Ovary (tissue), 9 donors: ENCODE results near the gene CSH1. TPM values are rescaled to one million over a fixed set of nuclear protein-coding genes. Genes with fewer than 3 reads are reported as not detected.

Experiments used
- DNase-seq, 5 donors: peaks; one replicate each; pipeline ENCODE4 v3.0.0-alpha.2; 2019 to 2020
- H3K27ac ChIP-seq, 2 donors: fragments of 200-600 bp; one replicate each; pipeline versions ENCODE4 v1.5.1 to v1.8.0; 2019 to 2022
- H3K27me3 ChIP-seq: fragments of 200-600 bp; one replicate; pipeline ENCODE4 v1.8.0; 2022
- H3K36me3 ChIP-seq: fragments of 200-600 bp; sonication (generic); one replicate; pipeline ENCODE4 v1.5.1; 2019
- H3K4me1 ChIP-seq: one replicate; pipeline ENCODE4 v1.8.1; 2013; ENCODE audit warnings: mild to moderate bottlenecking, moderate library complexity; ENCODE audit not compliant: insufficient read depth
- H3K4me3 ChIP-seq: fragments of 200-600 bp; sonication (generic); one replicate; pipeline ENCODE4 v1.5.1; 2017
- H3K9me3 ChIP-seq, 2 donors: fragments of 200-600 bp in 1 of 2; sonication (generic) in 1 of 2; one replicate each; pipeline versions ENCODE4 v1.5.1 to v1.8.1; 2013 to 2019; ENCODE audit warnings: mild to moderate bottlenecking in 1 of 2, moderate library complexity in 1 of 2
- EP300 ChIP-seq: sonication (generic); formaldehyde crosslinking; IDR thresholded peaks from one replicate; pipeline ENCODE4 v1.6.1; 2017; ENCODE audit warnings: antibody characterized with exemption
- POLR2A ChIP-seq: fragments of 450-650 bp; IDR thresholded peaks from one replicate; pipeline ENCODE4 v1.6.1; 2017; ENCODE audit warnings: antibody characterized with exemption, mild to moderate bottlenecking, moderate library complexity
- WGBS, 3 donors: extraction: QIAGEN DNeasy Blood & Tissue Kit in 1 of 3; methylation state at CpG; one replicate each; pipeline versions ENCODE4 v1.1.5 to v1.1.7; 2013 to 2017; 5-methylcytosine and 5-hydroxymethylcytosine counted together
- intact Hi-C, 4 donors: fragments of 100-400 bp; cut with DNase I; formaldehyde crosslinking; loops; one replicate each; pipeline versions ENCODE4 v1.11.0 to v1.15.1; 2022 to 2023
- polyA plus RNA-seq, 2 donors: library from polyadenylated mRNA; stranded (reverse); fragments of 200-250 nt in 1 of 2; fragments of 350-450 nt in 1 of 2; fragmentation: Illumina TruSeq in 1 of 2; extraction: RNeasy Lipid Tissue Mini Kit (QIAGEN cat#74804) in 1 of 2; gene quantifications; one replicate each; pipeline ENCODE4 v1.2.3, GENCODE V29; 2013 to 2014
- total RNA-seq, 7 donors: library from RNA; depleted of rRNA in 2 of 7; stranded (reverse); fragments of >200 nt in 2 of 7; fragmentation: NEBNext Ultra II Directional in 3 of 7; extraction: Animal tissue kit (Norgen Biotek cat#: 25700) in 3 of 7; gene quantifications; one replicate each; pipeline versions ENCODE4 v1.1.0 to v1.2.4, GENCODE V29; 2016 to 2023
- TF ChIP-seq, protein P1 (sequence below), 3 donors: fragments of 450-650 bp in 2 of 3; fragments of 200-600 bp in 1 of 3; IDR thresholded peaks; one replicate each; pipeline versions ENCODE4 v1.5.1 to v1.8.0; 2016 to 2022; ENCODE audit warnings: antibody characterized with exemption in 3 of 3, mild to moderate bottlenecking in 1 of 3
- donor health status: DM: no; HTN: no; CAD: no; lungs with moderate emphysema.
- donor health status: DM: no; HTN: no; CAD: no.
- donor health status: Bipolar disorder and iron deficiency.
- donor health status: DM: yes; HTN: yes; CAD: no.
- donor health status: DM: no; HTN: no; CAD: no.
- donor health status: DM: yes; HTN: yes; CAD: no.

CSH1 gene
- total and polyA plus RNA-seq, 9 donors, result not detected

DNA sequence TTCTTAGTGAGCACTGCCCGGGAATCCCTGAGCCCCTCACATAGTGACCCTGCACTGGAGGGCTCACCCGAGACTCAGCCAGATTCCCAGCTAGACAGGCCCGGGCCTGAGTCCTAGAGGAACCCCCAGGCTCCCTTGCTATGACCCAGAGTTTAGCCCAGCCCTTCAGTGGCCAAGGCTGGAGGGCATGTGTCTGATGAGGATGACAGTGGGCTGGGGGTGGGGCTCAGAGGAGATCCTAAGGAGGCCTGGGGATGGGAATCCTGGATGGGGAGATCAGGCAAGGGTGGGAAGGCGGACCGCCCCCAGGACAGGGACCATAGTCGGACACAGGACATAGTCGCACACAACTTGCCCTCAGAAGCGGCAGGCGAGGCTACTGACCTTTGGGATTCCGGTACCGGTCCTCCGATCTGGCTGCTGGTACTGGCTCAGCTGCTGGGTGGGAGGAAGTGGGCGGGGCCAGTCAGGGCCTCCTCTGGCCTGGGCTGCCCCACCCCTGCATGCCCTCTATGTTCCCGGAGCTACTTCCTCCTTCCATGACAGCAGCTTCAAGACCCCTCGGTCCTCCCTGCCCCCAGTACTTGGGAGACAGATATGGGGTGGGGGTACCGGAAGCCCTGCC, 34.7 kb upstream of the CSH1 start:
- H3K4me3 ChIP-seq, result no peak overlapping the region
- WGBS, 3 donors, result 71 to 79% (median 72%) methylated on average over 15 to 16 of the region's 16 CpGs
- DNase-seq, result peak in 2 of 5 donors; percentile 42 to 58

DNA sequence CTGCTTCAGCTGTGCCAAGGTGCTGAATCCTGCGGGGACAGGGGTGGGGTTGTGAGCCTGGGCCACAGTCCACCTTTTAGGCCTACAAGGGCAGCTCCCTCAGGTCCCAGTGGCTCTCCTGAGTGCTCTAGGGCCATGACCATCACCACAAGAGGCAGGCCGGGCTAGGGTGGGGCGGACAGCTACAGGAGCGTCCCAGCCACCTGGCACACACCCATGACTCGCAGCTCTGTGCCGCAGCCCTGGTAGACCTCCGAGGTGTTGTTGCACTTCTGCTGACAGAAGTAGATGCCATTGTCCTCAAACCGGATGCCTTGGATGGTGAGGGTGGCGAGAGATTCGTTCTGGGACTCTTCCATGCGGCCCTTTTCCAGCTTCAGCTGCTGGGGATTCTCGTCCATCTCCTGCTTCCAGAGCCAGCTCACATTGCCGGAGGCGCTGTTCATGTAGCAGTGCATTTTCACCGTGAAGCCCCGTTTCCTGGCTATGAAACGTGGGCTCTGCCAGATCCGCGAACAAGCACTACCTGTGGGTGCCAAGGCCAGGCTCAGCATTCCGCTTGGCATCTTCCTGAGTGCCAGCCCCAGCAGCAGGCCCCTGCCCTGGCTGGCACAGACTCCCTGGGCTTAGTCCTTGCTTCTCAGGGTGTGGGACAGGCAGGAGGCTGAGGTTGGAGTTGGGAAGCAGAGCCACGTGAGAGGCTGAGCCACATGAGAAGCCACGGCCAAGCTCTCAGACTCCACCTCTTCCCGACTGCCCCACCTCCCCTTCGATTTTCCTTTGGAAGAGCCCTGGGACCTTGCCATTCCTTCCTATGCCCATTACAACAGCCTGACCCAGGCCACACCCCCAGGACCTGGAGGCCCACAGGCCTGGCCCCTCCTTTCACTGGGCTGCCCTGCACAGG, 33.7 kb upstream of the CSH1 start:
- Histone ChIP-seq H3K27ac (no peak overlapping the region), H3K9me3 (no peaks in the 10 kb centered on the region), H3K36me3 (no peaks in the 10 kb centered on the region), H3K27me3 (no peaks in the 10 kb centered on the region), H3K4me3 (no peak overlapping the region), H3K4me1 (no peaks in the 10 kb centered on the region)
- TF ChIP-seq EP300 (no peak), POLR2A (no peak)
- TF ChIP-seq, protein P1, sequence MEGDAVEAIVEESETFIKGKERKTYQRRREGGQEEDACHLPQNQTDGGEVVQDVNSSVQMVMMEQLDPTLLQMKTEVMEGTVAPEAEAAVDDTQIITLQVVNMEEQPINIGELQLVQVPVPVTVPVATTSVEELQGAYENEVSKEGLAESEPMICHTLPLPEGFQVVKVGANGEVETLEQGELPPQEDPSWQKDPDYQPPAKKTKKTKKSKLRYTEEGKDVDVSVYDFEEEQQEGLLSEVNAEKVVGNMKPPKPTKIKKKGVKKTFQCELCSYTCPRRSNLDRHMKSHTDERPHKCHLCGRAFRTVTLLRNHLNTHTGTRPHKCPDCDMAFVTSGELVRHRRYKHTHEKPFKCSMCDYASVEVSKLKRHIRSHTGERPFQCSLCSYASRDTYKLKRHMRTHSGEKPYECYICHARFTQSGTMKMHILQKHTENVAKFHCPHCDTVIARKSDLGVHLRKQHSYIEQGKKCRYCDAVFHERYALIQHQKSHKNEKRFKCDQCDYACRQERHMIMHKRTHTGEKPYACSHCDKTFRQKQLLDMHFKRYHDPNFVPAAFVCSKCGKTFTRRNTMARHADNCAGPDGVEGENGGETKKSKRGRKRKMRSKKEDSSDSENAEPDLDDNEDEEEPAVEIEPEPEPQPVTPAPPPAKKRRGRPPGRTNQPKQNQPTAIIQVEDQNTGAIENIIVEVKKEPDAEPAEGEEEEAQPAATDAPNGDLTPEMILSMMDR (IDR thresholded peaks at IDR 0.05), result no peak
- no peak for DNase-seq
- intact Hi-C loops, result loop anchor here in 2 of 4 donors (10.0 kb wide), 2 partner anchors 95 to 355 kb away; partner anchors contain the start of gene ICAM2 (in 1 of the 2)
- WGBS, 3 donors, result 89 to 90% (median 89%) methylated on average over 24 of the region's 24 CpGs

More for the DNA sequence above, 34.7 kb upstream of the CSH1 start:
- TF ChIP-seq EP300 (no peak), POLR2A (no peak)
- TF ChIP-seq, protein P1 (IDR thresholded peaks at IDR 0.05), result no peak
- Histone ChIP-seq H3K36me3 (no peaks in the 10 kb centered on the region), H3K4me1 (no peaks in the 10 kb centered on the region), H3K9me3 (no peaks in the 10 kb centered on the region), H3K27ac (no peak overlapping the region), H3K27me3 (no peaks in the 10 kb centered on the region)
- intact Hi-C loops, result loop anchor here in 1 of 4 donors (10.0 kb wide), 1 partner anchor 354 kb away; no protein-coding TSS in a partner anchor

DNA sequence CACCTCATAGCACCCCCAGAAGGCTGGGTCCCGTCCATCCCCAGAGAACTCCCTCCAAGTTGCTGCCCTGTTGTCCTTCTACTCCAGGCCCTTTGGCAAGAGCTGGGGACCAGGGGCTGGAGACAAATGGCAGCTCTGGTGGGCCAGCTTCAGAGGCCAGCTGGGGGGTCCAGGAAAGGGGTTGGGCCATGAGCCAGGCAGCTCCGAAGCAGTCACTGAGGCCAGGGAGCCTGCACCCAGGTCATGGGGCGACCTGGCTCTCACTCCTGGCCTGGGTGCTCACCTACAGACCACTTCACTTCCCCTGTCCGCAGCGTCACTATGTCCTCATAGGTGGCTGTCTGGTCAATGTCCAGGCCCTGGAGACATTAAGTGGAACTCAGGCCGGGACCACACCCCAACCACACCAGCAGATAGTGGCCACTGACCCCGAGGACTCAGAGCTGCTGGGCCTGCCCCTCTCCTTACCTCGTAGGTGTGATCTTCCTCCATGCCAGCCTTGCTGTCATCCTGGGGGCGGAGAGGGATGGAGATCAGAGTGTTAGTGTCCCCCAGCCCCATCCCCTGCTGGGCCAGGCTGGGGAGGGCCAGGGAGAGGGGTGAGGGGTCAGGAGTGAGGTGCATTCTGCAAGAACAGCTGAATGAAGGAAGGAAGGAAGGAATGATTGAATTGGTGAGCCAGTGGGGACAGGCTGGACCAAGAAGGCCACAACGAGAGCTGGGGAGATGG, 32.8 kb upstream of the CSH1 start:
- no peaks in the 10 kb centered on the region for H3K27me3 ChIP-seq
- no peak overlapping the region for H3K4me3 ChIP-seq
- no peak overlapping the region for H3K27ac ChIP-seq
- 86 to 90% (median 87%) methylated on average over 8 to 10 of the region's 10 CpGs for WGBS, 3 donors
- no peaks in the 10 kb centered on the region for H3K4me1 ChIP-seq
- H3K9me3 ChIP-seq, result no peaks in the 10 kb centered on the region
- no peak for DNase-seq
- intact Hi-C loops, result loop anchor here in 1 of 4 donors (10.0 kb wide), 1 partner anchor 96 kb away; the partner anchor contains the start of gene ICAM2
- H3K36me3 ChIP-seq, result no peaks in the 10 kb centered on the region
- TF ChIP-seq POLR2A, result no peak

DNA sequence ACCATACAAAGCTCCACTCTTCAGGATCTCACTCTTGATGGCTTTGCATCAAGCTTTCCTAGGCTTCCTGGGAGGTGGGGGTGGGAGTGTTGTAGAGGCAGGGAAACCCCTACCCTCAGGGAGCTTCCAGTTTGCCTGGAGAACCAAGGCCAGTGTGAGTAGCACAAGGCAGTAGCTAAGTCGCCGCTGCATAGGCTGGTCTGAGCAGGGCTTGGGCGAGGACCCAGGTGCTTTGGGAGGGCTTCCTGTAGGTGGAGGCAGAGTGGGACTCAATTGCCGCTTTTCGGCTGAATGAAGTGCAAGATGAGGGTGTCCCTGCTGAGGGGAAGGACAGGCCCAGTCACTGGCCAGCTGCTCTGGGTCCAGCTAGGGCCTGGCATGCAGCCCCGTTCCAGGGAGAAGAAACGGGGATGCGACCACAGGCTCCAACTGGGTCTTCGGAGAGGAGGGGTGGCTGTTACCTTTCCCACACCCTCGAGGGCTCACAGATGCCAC, 31.8 kb upstream of the CSH1 start:
- Histone ChIP-seq H3K27me3 (no peaks in the 10 kb centered on the region), H3K36me3 (no peaks in the 10 kb centered on the region), H3K27ac (no peak overlapping the region), H3K4me1 (no peaks in the 10 kb centered on the region), H3K4me3 (no peak overlapping the region), H3K9me3 (no peaks in the 10 kb centered on the region)
- 89 to 96% (median 90%) methylated on average over 10 of the region's 10 CpGs for WGBS, 3 donors
- intact Hi-C loops, result loop anchor here in 1 of 4 donors (10.0 kb wide), 1 partner anchor 97 kb away; the partner anchor contains the start of gene ICAM2
- no peak for DNase-seq
- TF ChIP-seq POLR2A (no peak), EP300 (no peak)
- TF ChIP-seq, protein P1 (IDR thresholded peaks at IDR 0.05), result no peak
